Nephron (organoid): Measurements from ENCODE around the gene RTEL1.

Source experiments
- H3K27ac Mint-ChIP-seq, 3 experiments: 2 replicates each; pipeline ENCODE4 v1.8.0; 2020; ENCODE audit warnings: mixed read lengths in 3 of 3, mild to moderate bottlenecking in 2 of 3, moderate library complexity in 1 of 3
- H3K27me3 Mint-ChIP-seq: 2 replicates; pipeline ENCODE4 v1.8.0; 2021; ENCODE audit warnings: low read depth, mild to moderate bottlenecking, moderate library complexity, mixed read lengths
- H3K36me3 Mint-ChIP-seq: 2 replicates; pipeline ENCODE4 v1.8.0; 2020; ENCODE audit warnings: low read depth, mixed read lengths
- H3K4me1 Mint-ChIP-seq: 2 replicates; pipeline ENCODE4 v1.8.0; 2020; ENCODE audit warnings: mixed read lengths
- H3K4me3 Mint-ChIP-seq, 3 experiments: 2 replicates each; pipeline ENCODE4 v1.8.0; 2020; ENCODE audit warnings: mild to moderate bottlenecking in 3 of 3, mixed read lengths in 3 of 3, moderate library complexity in 2 of 3
- H3K9me3 Mint-ChIP-seq: 2 replicates; pipeline ENCODE4 v1.8.0; 2020; ENCODE audit warnings: mixed read lengths
- TF ChIP-seq, protein P1 (sequence below), 3 experiments: fragments of 200-600 bp; sonication (generic); IDR thresholded peaks; one replicate each; pipeline ENCODE4 v1.5.0; 2021; ENCODE audit warnings: antibody characterized with exemption in 3 of 3; ENCODE audit not compliant: unreplicated experiment in 3 of 3

Gene RTEL1

DNA sequence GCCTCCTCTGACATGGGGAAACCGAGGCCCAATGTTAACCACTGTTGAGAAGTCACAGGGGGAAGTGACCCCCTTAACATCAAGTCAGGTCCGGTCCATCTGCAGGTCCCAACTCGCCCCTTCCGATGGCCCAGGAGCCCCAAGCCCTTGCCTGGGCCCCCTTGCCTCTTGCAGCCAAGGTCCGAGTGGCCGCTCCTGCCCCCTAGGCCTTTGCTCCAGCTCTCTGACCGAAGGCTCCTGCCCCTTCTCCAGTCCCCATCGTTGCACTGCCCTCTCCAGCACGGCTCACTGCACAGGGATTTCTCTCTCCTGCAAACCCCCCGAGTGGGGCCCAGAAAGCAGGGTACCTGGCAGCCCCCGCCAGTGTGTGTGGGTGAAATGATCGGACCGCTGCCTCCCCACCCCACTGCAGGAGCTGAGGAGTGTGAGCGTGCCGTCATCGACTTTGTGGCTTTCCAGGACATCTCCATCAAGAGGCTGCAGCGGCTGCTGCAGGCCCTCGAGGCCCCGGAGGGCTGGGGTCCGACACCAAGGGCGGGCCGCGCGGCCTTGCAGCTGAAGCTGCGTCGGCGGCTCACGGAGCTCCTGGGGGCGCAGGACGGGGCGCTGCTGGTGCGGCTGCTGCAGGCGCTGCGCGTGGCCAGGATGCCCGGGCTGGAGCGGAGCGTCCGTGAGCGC is 39.9 kb downstream of the RTEL1 start:
- H3K9me3 Mint-ChIP-seq: no peaks in the 10 kb centered on the region
- H3K4me1 Mint-ChIP-seq: no peaks in the 10 kb centered on the region
- peaks cover 4% of the 10 kb centered on the region for H3K36me3 Mint-ChIP-seq
- no peak overlapping the region for H3K27ac Mint-ChIP-seq
- peaks cover 3% of the 10 kb centered on the region for H3K27me3 Mint-ChIP-seq
- H3K4me3 Mint-ChIP-seq: peak overlapping the region in 1 of 3 experiments; percentile 14
- TF ChIP-seq, protein P1, sequence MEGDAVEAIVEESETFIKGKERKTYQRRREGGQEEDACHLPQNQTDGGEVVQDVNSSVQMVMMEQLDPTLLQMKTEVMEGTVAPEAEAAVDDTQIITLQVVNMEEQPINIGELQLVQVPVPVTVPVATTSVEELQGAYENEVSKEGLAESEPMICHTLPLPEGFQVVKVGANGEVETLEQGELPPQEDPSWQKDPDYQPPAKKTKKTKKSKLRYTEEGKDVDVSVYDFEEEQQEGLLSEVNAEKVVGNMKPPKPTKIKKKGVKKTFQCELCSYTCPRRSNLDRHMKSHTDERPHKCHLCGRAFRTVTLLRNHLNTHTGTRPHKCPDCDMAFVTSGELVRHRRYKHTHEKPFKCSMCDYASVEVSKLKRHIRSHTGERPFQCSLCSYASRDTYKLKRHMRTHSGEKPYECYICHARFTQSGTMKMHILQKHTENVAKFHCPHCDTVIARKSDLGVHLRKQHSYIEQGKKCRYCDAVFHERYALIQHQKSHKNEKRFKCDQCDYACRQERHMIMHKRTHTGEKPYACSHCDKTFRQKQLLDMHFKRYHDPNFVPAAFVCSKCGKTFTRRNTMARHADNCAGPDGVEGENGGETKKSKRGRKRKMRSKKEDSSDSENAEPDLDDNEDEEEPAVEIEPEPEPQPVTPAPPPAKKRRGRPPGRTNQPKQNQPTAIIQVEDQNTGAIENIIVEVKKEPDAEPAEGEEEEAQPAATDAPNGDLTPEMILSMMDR (IDR thresholded peaks at IDR 0.05; ENCODE audit: unreplicated experiment in 3 of 3): no peak

DNA sequence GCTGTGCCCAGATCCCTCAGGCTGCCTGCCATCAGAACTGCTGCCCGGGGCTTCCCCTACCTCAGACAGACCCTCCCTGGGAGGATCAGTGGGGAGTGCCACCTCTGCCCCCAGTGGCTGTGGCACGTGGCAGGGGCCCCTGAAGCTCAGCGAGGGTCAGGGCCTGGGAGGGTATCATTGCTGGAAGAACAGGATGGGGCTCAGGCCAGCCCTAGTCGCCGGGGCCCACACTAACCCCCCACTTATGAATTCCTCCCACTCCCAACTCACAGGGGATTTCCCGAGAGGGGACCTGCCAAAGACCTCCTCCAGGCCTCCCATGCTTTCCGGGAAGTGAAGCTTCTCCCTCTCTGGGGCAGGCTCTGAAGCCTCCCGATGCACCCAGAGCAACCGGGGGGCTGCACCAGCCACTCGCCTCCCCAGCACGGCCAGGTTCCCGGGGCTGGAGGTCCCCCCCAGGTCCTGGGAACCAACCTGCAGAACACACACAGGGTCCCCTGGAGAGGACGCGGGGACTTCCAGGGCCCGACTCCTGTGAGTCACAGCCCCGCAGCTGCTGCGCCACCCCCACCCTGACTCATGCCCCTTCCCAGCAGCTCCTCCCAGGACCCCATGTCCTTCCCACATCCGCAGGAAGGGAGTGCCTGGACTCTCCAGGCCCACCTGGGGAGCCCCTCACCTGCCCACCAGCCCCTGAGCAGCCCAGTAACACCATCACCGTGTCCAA is 40.8 kb downstream of the RTEL1 start:
- TF ChIP-seq, protein P1 (IDR thresholded peaks at IDR 0.05; ENCODE audit: unreplicated experiment in 3 of 3): no peak
- H3K27me3 Mint-ChIP-seq: peaks cover 3% of the 10 kb centered on the region
- H3K9me3 Mint-ChIP-seq: no peaks in the 10 kb centered on the region
- H3K36me3 Mint-ChIP-seq: peaks cover 1% of the 10 kb centered on the region
- no peaks in the 10 kb centered on the region for H3K4me1 Mint-ChIP-seq
- no peak overlapping the region for H3K27ac Mint-ChIP-seq
- no peak overlapping the region for H3K4me3 Mint-ChIP-seq

DNA sequence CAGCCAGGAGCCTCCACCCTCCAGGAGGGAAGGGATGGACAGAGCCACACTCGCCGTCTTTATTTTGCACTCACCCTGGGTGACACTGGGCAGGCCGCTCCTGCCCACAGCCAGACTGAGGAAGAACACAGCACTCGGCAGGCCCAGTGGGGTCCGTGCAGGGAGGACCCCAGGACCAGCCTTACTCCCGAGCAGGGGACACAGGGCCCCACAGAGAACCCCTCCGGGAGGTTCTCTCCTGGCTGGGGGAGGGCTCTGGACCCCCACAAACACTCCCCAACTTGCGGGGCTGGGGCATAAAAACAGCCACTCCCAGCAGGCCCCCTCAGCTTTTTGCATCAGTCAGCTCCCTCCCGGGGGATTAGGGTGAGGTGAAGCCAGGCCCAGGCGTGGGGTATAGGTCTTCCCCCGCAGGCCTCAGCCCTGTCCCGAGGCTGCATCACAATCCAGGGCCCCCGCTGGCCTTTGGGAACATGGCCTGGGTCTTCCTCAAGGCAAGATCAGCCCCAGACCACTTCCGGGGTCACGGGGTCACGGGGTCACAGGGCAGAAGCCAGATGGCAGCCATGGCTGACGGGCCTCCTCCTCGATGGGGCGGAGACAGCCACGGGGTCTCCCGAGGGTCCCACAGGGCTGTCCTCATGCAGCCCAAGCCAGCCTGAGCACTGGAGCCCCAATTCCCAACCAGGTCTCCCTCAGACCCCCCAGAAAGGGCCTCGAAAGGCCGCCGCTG is 41.5 kb downstream of the RTEL1 start:
- H3K27ac Mint-ChIP-seq: no peak overlapping the region
- TF ChIP-seq, protein P1 (IDR thresholded peaks at IDR 0.05; ENCODE audit: unreplicated experiment in 3 of 3): no peak
- H3K4me1 Mint-ChIP-seq: no peaks in the 10 kb centered on the region
- no peak overlapping the region for H3K4me3 Mint-ChIP-seq
- H3K36me3 Mint-ChIP-seq: no peaks in the 10 kb centered on the region
- peaks cover 3% of the 10 kb centered on the region for H3K27me3 Mint-ChIP-seq
- H3K9me3 Mint-ChIP-seq: no peaks in the 10 kb centered on the region

DNA sequence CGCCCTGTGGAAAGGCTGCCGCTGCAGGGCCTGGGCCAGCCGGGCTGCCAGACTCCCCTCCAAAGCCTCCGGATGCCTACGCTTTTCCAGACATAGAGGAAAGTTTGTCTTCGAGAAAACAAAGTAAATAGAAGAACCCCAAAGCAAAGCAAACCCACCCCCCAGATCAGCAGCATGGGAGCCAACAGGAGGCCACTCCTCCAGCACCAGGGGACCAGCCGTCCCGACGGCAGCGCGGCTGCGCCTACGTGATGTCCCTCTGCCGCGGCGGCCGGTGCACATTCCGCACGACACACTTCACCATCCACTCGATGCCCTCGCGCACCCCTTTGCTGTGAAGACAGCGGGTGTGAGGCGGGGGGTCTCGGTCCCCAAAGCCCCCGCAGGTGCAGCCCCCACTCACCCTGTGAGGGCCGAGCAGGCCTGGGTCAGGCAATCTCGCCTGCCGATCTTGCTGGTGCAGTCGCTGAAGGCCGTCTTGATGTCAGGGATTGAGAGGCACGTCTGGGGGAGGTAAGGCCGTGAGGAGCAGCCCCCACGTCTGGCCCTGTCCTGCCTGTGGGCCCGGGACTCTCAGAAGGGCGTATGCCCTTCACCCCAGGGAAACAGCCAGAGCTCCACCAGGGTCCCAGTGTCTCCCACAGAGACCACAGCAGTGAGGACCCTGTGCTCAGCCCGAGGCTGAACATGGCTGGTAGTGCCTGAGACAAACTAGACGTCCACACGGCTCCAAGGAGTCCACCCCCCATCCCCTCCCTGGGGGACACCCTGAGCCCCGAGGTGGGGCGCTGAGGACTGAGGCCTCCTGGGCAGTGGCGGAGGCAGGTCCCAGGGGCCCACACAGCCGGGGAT is 42.3 kb downstream of the RTEL1 start:
- Mint-ChIP-seq H3K27ac (no peak overlapping the region), H3K27me3 (peaks cover 3% of the 10 kb centered on the region), H3K9me3 (no peaks in the 10 kb centered on the region), H3K4me3 (no peak overlapping the region), H3K36me3 (peaks cover 7% of the 10 kb centered on the region), H3K4me1 (no peaks in the 10 kb centered on the region)
- TF ChIP-seq, protein P1 (IDR thresholded peaks at IDR 0.05; ENCODE audit: unreplicated experiment in 3 of 3): no peak

DNA sequence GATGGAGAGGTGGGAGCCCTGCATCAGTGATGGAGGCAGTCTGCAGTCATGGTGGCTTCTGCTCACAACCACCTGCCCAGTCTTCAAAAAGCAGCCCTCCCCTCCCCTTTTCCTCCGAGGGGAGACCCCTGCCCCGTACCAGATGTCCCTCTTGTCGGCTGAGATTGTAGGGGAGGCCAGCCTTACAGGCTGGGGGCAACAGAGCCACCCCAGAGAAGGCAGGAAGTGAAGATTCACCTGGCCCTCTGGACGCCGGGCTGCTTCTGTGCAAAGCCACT is 42.9 kb downstream of the RTEL1 start:
- Mint-ChIP-seq H3K27ac (no peak overlapping the region), H3K4me1 (no peaks in the 10 kb centered on the region), H3K4me3 (no peak overlapping the region), H3K27me3 (peaks cover 3% of the 10 kb centered on the region), H3K9me3 (no peaks in the 10 kb centered on the region), H3K36me3 (peaks cover 9% of the 10 kb centered on the region)
- TF ChIP-seq, protein P1 (IDR thresholded peaks at IDR 0.05; ENCODE audit: unreplicated experiment in 3 of 3): no peak
